ENCODE results near the gene EPB41L3. TPM values are rescaled to one million over a fixed set of nuclear protein-coding genes. Genes with fewer than 3 reads are reported as not detected.

Gene EPB41L3
- total RNA-seq, 1 experiment from 2014 or later = 16.1 TPM

GRCh38 chr18:5542515-5543035 lies 1.2 kb downstream of the EPB41L3 start:
- H3K23ac ChIP-seq (ENCODE audit: insufficient read length, low read depth, low read length) = no peak overlapping the region
- DNase-seq = peak; percentile 47
- H3K4ac ChIP-seq (ENCODE audit: low read depth, low read length) = no peak overlapping the region
- H2AK5ac ChIP-seq (ENCODE audit: insufficient read length, low read length) = no peak overlapping the region
- no peak overlapping the region for H2BK120ac ChIP-seq (ENCODE audit: low read depth, low read length, poor library complexity, severe bottlenecking)
- peak overlapping the region; percentile 75 to 86 for H3K4me3 Mint-ChIP-seq
- H3K4me2 ChIP-seq (ENCODE audit: insufficient read depth, insufficient read length, low read length) = peak overlapping the region; percentile 59
- H3K79me1 ChIP-seq (ENCODE audit: insufficient read depth, low read depth, low read length, poor library complexity, severe bottlenecking) = no peaks in the 10 kb centered on the region
- H3K27me3 Mint-ChIP-seq (ENCODE audit: low read depth) = peaks cover 25% of the 10 kb centered on the region
- TF ChIP-seq, protein P1, sequence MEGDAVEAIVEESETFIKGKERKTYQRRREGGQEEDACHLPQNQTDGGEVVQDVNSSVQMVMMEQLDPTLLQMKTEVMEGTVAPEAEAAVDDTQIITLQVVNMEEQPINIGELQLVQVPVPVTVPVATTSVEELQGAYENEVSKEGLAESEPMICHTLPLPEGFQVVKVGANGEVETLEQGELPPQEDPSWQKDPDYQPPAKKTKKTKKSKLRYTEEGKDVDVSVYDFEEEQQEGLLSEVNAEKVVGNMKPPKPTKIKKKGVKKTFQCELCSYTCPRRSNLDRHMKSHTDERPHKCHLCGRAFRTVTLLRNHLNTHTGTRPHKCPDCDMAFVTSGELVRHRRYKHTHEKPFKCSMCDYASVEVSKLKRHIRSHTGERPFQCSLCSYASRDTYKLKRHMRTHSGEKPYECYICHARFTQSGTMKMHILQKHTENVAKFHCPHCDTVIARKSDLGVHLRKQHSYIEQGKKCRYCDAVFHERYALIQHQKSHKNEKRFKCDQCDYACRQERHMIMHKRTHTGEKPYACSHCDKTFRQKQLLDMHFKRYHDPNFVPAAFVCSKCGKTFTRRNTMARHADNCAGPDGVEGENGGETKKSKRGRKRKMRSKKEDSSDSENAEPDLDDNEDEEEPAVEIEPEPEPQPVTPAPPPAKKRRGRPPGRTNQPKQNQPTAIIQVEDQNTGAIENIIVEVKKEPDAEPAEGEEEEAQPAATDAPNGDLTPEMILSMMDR (conservative IDR thresholded peaks at IDR 0.05) = no peak
- H3K18ac ChIP-seq (ENCODE audit: insufficient read length, low read depth, low read length) = peak overlapping the region; percentile 62
- no peak overlapping the region for H3T11ph ChIP-seq (ENCODE audit: low read length)
- H3K9me3 ChIP-seq (ENCODE audit: control insufficient read depth, low read depth, low read length) = no peaks in the 10 kb centered on the region
- H2AFZ ChIP-seq (ENCODE audit: low read length) = no peak overlapping the region
- no peak overlapping the region for H2BK20ac ChIP-seq (ENCODE audit: low read depth, low read length, poor library complexity, severe bottlenecking)
- no peaks in the 10 kb centered on the region for H3K36me3 Mint-ChIP-seq (ENCODE audit: insufficient read depth in 1 of 3, low read depth in 3 of 3)
- no peaks in the 10 kb centered on the region for H4K20me1 ChIP-seq (ENCODE audit: control insufficient read depth, insufficient read depth, insufficient read length)
- peaks cover 36 to 38% of the 10 kb centered on the region in 2 experiments for H3K4me1 Mint-ChIP-seq
- no peaks in the 10 kb centered on the region for H3K27me3 ChIP-seq (ENCODE audit: insufficient read depth, low read length)
- peaks cover 2% of the 10 kb centered on the region; the same call in 1 of the 2 replicates for H3K4me1 ChIP-seq (ENCODE audit: insufficient read depth, low read length)
- H2BK15ac ChIP-seq (ENCODE audit: low read depth, low read length) = no peak overlapping the region
- peaks cover 0 to 3% of the 10 kb centered on the region in 2 experiments; a peak in 1 of 5 replicates for H3K9me3 Mint-ChIP-seq
- no peak overlapping the region for H4K91ac ChIP-seq (ENCODE audit: insufficient read length, low read depth, low read length)
- H3K14ac ChIP-seq (ENCODE audit: insufficient read depth, low read length) = peak overlapping the region; percentile 72; the same call in 1 of the 2 replicates
- no peak overlapping the region for H4K8ac ChIP-seq (replicated peaks; ENCODE audit: insufficient read length, low read depth, low read length)
- no peak overlapping the region for H3K27ac Mint-ChIP-seq
- H3K9ac ChIP-seq (ENCODE audit: extremely low read depth, insufficient read length, low read length) = peak overlapping the region; percentile 53
- peaks cover 13% of the 10 kb centered on the region for H3K23me2 ChIP-seq (ENCODE audit: insufficient read length, low read depth, low read length, poor library complexity, severe bottlenecking)
- no peak overlapping the region for H3K56ac ChIP-seq (ENCODE audit: insufficient read length, low read depth, low read length)
- WGBS (ENCODE audit: extremely low coverage, insufficient read length, low lambda C conversion rate) = no CpG with 5 or more reads among the region's 23 CpGs
- no peak overlapping the region for H2BK5ac ChIP-seq (ENCODE audit: insufficient read length, low read length)
- H4K5ac ChIP-seq (ENCODE audit: insufficient read length, low read depth, low read length) = no peak overlapping the region
- H3K27ac ChIP-seq (ENCODE audit: insufficient read length, low read depth, low read length) = no peak overlapping the region
- H2BK12ac ChIP-seq (ENCODE audit: insufficient read length, low read depth, low read length) = no peak overlapping the region
- H3K79me2 ChIP-seq (ENCODE audit: insufficient read depth, low read length) = no peaks in the 10 kb centered on the region

Data from H9 (cell line).